HepG2 (cell line): ENCODE results near the gene ZFP69B. TPM values are rescaled to one million over a fixed set of nuclear protein-coding genes. Genes with fewer than 3 reads are reported as not detected.

Source experiments
- ATAC-seq: fragments of 200-7000 bp; cut with Tn5 transposase; 3 replicates; pipeline ENCODE4 v1.9.1; 2020; ENCODE audit warnings: mild to moderate bottlenecking, moderate library complexity
- BruUV-seq: library from RNA; stranded (reverse); fragments of 400-500 nt; replicated peaks from 2 replicates; lab custom pipeline; 2021; lab: Mats Ljungman, UMichigan
- CTCF ChIA-PET: fragments of 300-600 bp; formaldehyde crosslinking; extraction: SDS; loops from one replicate; lab custom pipeline; 2021; ENCODE audit warnings: low total read pairs, inconsistent platforms, low intra/inter-chr PET ratio; lab: Yijun Ruan, JAX
- POLR2A ChIA-PET: fragments of 350-600 bp; sonication (Branson Sonifier 250); formaldehyde crosslinking; loops from one replicate; lab custom pipeline; 2020; ENCODE audit warnings: antibody characterized with exemption, inconsistent platforms; lab: Yijun Ruan, JAX
- DNase-seq: peaks from one replicate; pipeline ENCODE4 v3.0.0-alpha.2; 2015; ENCODE audit warnings: low spot score
- FAIRE-seq: peaks from 3 replicates; lab custom pipeline; 2011; peaks lifted over from hg19 to GRCh38; lab: Jason Lieb, UNC
- H2AFZ ChIP-seq: one replicate; pipeline ENCODE4 v1.6.1; 2011; ENCODE audit warnings: low read length, inconsistent platforms
- H3K27ac ChIP-seq: fragments of 300-600 bp; 3 replicates; pipeline ENCODE4 v1.8.0; 2011; ENCODE audit warnings: mixed run types, mild to moderate bottlenecking, mixed read lengths, low read length, inconsistent platforms; ENCODE audit not compliant: insufficient read depth; ENCODE audit errors: extremely low read length
- H3K27me3 ChIP-seq, 2 experiments: fragments of 200-600 bp in 1 of 2; 2 replicates in 1 of 2; 3 replicates in 1 of 2; pipeline versions ENCODE4 v1.6.0 to v1.8.0; 2011; ENCODE audit warnings: low read length in 2 of 2, mild to moderate bottlenecking in 2 of 2, moderate library complexity in 2 of 2, inconsistent platforms in 1 of 2; ENCODE audit not compliant: insufficient read depth in 2 of 2, control insufficient read depth in 1 of 2
- H3K36me3 ChIP-seq, 2 experiments: fragments of 200-600 bp in 1 of 2; replicated peaks in 1 of 2; 2 replicates in 1 of 2; 3 replicates in 1 of 2; pipeline versions ENCODE4 v1.5.1 to v1.8.0; 2011; ENCODE audit warnings: low read length in 2 of 2, inconsistent platforms in 1 of 2; ENCODE audit not compliant: insufficient read depth in 2 of 2, control insufficient read depth in 1 of 2
- H3K4me1 ChIP-seq: 2 replicates; pipeline ENCODE4 v1.5.1; 2012; ENCODE audit warnings: low read length, inconsistent platforms; ENCODE audit not compliant: insufficient read depth
- H3K4me2 ChIP-seq: 2 replicates; pipeline ENCODE4 v1.6.0; 2011; ENCODE audit warnings: low read depth, low read length, inconsistent platforms
- H3K4me3 ChIP-seq, 3 experiments: fragments of 200-600 bp in 1 of 3; sonication (generic), shearing (Covaris generic) in 1 of 3; replicated peaks in 1 of 3; 2 replicates each; pipeline ENCODE4 v1.5.1; 2011 to 2016; ENCODE audit warnings: low read length in 3 of 3, inconsistent platforms in 2 of 3, low read depth in 2 of 3, mild to moderate bottlenecking in 2 of 3, control low read depth in 1 of 3, mixed read lengths in 1 of 3; ENCODE audit not compliant: insufficient read depth in 1 of 3
- H3K79me2 ChIP-seq: one replicate; pipeline ENCODE4 v1.6.1; 2011; ENCODE audit warnings: low read length, inconsistent platforms; ENCODE audit not compliant: insufficient read depth
- H3K9ac ChIP-seq: 2 replicates; pipeline ENCODE4 v1.6.0; 2011; ENCODE audit warnings: mild to moderate bottlenecking, low read depth, low read length, inconsistent platforms; ENCODE audit not compliant: insufficient read depth
- H3K9me3 ChIP-seq: 2 replicates; pipeline ENCODE4 v1.5.1; 2012; ENCODE audit warnings: mild to moderate bottlenecking, low read length
- H4K20me1 ChIP-seq: 2 replicates; pipeline ENCODE4 v1.6.0; 2011; ENCODE audit warnings: inconsistent platforms, mild to moderate bottlenecking, low read length, moderate library complexity; ENCODE audit not compliant: insufficient read depth
- AKNA ChIP-seq: sonication (generic); formaldehyde crosslinking; IDR thresholded peaks from 2 replicates; pipeline ENCODE4 v1.4.0; 2020; ENCODE audit warnings: missing genetic modification reagents, borderline replicate concordance
- RAD21 ChIP-seq: fragments of 450-650 bp; formaldehyde crosslinking; IDR thresholded peaks from 2 replicates; pipeline ENCODE4 v1.5.0; 2020; ENCODE audit warnings: mild to moderate bottlenecking
- YEATS4 ChIP-seq: sonication (generic); formaldehyde crosslinking; IDR thresholded peaks from 2 replicates; pipeline ENCODE4 v1.4.0; 2020; ENCODE audit warnings: missing genetic modification reagents, borderline replicate concordance
- ZBTB20 ChIP-seq: sonication (generic); formaldehyde crosslinking; IDR thresholded peaks from 2 replicates; pipeline ENCODE4 v1.8.1; 2023; ENCODE audit warnings: missing genetic modification reagents, low read depth, mild to moderate bottlenecking, borderline replicate concordance
- ZFX ChIP-seq: sonication (generic); formaldehyde crosslinking; IDR thresholded peaks from 2 replicates; pipeline ENCODE4 v1.4.0; 2020; ENCODE audit warnings: mild to moderate bottlenecking, low read depth, missing genetic modification reagents, moderate library complexity
- ZNF224 ChIP-seq: sonication (generic); formaldehyde crosslinking; IDR thresholded peaks from 2 replicates; pipeline ENCODE4 v1.5.0; 2020; ENCODE audit warnings: mild to moderate bottlenecking, missing genetic modification reagents
- ZNF772 ChIP-seq: sonication (generic); formaldehyde crosslinking; IDR thresholded peaks from 2 replicates; pipeline ENCODE4 v1.5.0; 2020; ENCODE audit warnings: mild to moderate bottlenecking, missing genetic modification reagents
- ZUFSP ChIP-seq: sonication (generic); formaldehyde crosslinking; IDR thresholded peaks from 2 replicates; pipeline ENCODE4 v1.9.0; 2021; ENCODE audit warnings: missing genetic modification reagents, mild to moderate bottlenecking, borderline replicate concordance
- WGBS: methylation state at CpG from one replicate; pipeline ENCODE4 v1.1.6; 2017; ENCODE audit warnings: low lambda C conversion rate; 5-methylcytosine and 5-hydroxymethylcytosine counted together
- in situ Hi-C: cut with HindIII; loops from 2 replicates; pipeline ENCODE4 v1.10.0; 2017; ENCODE audit warnings: low pct_unique_long_range_greater_than_20kb; ENCODE audit not compliant: extremely low pct_ligation_motif_present
- intact Hi-C: fragments of 100-400 bp; cut with micrococcal nuclease; formaldehyde crosslinking; loops from one replicate; pipeline ENCODE4 v1.10.0; 2022; ENCODE audit not compliant: unreplicated experiment
- polyA plus RNA-seq, 8 experiments: library from polyadenylated mRNA; depleted of rRNA in 3 of 8; stranded (reverse) in 7 of 8; unstranded in 1 of 8; fragments of >200 nt; fragmentation: Illumina TruSeq in 4 of 8; extraction: Trizol in 4 of 8; gene quantifications; 2 replicates each; pipeline versions ENCODE4 v1.2.1 to v1.2.3, GENCODE V29; 2011 to 2016; ENCODE audit warnings: low read depth in 4 of 8, missing spikeins in 1 of 8, mixed read lengths in 1 of 8; ENCODE audit not compliant: insufficient read depth in 1 of 8
- total RNA-seq, 5 experiments: library from RNA; depleted of rRNA; stranded (reverse); fragments of >200 nt; fragmentation: Illumina TruSeq; extraction: Trizol; gene quantifications; 2 replicates each; pipeline ENCODE4 v1.2.3, GENCODE V29; 2016; ENCODE audit warnings: low read depth in 1 of 5

Gene ZFP69B
- total and polyA plus RNA-seq, 2 of the 13 experiments (the other 11 are each of a cell fraction or from before 2014, with no cell fraction given) = 4.6 to 7.7 TPM

- no TSS peak for BruUV-seq
- in situ Hi-C loops (no loop called here), intact Hi-C loops (no loop called here)
- TF ChIP-seq ZNF772 (CRISPR knock-in tag) = no peak
- no peak for TF ChIP-seq YEATS4 (CRISPR knock-in tag)
- TF ChIP-seq AKNA (CRISPR knock-in tag) = no peak
- no peak for TF ChIP-seq ZNF224 (CRISPR knock-in tag)
- TF ChIP-seq ZBTB20 = no peak
- TF ChIP-seq RAD21 (CRISPR knock-in tag) = no peak
- no peak for TF ChIP-seq ZUFSP
- TF ChIP-seq ZFX = no peak
- peaks cover 82% of the 10 kb centered on the region for H3K9me3 ChIP-seq
- WGBS = 44% methylated on average over 2 of the region's 2 CpGs
- ChIA-PET CTCF (no interaction called here), POLR2A (no interaction called here)
- FAIRE-seq (no peak), DNase-seq (no peak), ATAC-seq (no peak)
- no peaks in the 10 kb centered on the region for H3K27me3 ChIP-seq
- no peak overlapping the region for H3K27ac ChIP-seq
- H3K4me3 ChIP-seq = no peak overlapping the region
- no peaks in the 10 kb centered on the region for H3K36me3 ChIP-seq
- no peak overlapping the region for H2AFZ ChIP-seq
- no peaks in the 10 kb centered on the region for H4K20me1 ChIP-seq
- H3K4me2 ChIP-seq = no peak overlapping the region
- no peaks in the 10 kb centered on the region for H3K79me2 ChIP-seq
- H3K4me1 ChIP-seq = no peaks in the 10 kb centered on the region
- no peak overlapping the region for H3K9ac ChIP-seq
Observed at GRCh38 chr1:40469327-40469726, 19.1 kb downstream of the ZFP69B start.
